ENCODE measurements around the gene CACTIN.

DNA sequence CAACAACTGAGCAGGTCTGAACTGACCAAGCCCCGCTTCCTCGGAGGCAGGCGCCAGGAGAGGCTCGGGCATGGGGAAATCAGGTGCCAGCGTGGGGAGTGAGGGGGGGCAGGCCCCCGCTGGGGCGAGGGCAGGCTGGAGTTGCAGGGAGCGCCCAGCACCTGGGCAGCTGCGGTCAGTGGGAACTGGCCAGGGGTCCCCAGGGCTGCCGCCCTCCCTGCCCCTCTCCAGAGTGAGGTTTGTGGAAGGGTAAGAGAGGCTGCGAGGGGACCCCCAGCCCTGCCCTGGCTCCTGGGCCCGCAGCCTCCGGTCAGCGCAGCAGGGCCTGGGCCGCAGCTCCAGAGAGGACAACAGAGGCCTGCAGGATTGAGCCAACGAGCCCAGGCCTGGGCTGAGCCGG is 41.2 kb upstream of the CACTIN start:
- TF ChIP-seq, protein P1, sequence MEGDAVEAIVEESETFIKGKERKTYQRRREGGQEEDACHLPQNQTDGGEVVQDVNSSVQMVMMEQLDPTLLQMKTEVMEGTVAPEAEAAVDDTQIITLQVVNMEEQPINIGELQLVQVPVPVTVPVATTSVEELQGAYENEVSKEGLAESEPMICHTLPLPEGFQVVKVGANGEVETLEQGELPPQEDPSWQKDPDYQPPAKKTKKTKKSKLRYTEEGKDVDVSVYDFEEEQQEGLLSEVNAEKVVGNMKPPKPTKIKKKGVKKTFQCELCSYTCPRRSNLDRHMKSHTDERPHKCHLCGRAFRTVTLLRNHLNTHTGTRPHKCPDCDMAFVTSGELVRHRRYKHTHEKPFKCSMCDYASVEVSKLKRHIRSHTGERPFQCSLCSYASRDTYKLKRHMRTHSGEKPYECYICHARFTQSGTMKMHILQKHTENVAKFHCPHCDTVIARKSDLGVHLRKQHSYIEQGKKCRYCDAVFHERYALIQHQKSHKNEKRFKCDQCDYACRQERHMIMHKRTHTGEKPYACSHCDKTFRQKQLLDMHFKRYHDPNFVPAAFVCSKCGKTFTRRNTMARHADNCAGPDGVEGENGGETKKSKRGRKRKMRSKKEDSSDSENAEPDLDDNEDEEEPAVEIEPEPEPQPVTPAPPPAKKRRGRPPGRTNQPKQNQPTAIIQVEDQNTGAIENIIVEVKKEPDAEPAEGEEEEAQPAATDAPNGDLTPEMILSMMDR (IDR thresholded peaks at IDR 0.05), result no peak
- TF ChIP-seq EP300 (IDR thresholded peaks at IDR 0.05), result no peak
- TF ChIP-seq POLR2A (IDR thresholded peaks at IDR 0.05), result no peak
